Fibroblast of lung (primary cell): ENCODE data around the gene SSR2.

Source experiments
- CTCF ChIP-seq, 2 donors: IDR thresholded peaks in 1 of 2; conservative IDR thresholded peaks in 1 of 2; 1 replicate in 1 of 2; 2 replicates in 1 of 2; pipeline ENCODE4 v1.5.1; 2011 to 2012; ENCODE audit warnings: low read length in 2 of 2, control low read depth in 1 of 2, inconsistent platforms in 1 of 2, low read depth in 1 of 2, mild to moderate bottlenecking in 1 of 2
- EZH2 ChIP-seq: IDR thresholded peaks from 2 replicates; pipeline ENCODE4 v1.5.1; 2012; ENCODE audit warnings: low read length, control low read depth, mild to moderate bottlenecking; ENCODE audit errors: missing control alignments

DNA sequence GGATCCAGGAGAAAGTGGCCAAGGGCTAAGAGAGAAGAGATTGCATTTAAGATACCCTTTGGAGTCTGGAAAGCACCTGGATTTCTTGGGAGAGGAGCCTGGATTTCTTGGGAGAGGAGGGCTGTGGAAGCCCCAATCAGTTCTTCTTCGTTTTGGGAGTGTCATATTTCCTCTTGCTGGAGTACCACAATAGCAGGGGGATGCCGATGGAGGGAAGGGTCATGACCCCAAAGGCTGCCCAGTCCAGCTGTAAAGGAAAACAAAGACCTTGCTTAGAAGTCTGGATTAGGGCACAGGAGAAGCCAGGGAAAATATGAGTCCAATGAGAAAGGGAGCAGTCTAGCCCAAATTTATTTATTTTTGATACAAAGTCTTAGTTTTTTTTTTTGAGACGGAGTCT lies 11.3 kb downstream of the SSR2 start:
- no peak for TF ChIP-seq CTCF (conservative IDR thresholded peaks at IDR 0.05 in 1 of 2, IDR thresholded peaks at IDR 0.05 in 1 of 2; ENCODE audit: low read depth in 1 of 2, low read length in 2 of 2)
- TF ChIP-seq EZH2 = no peak
